Activated naive CD4-positive, alpha-beta T cell treated with anti-CD3 and anti-CD28 coated beads, Interleukin-2, amount 50 U/mL, for 24 hours (primary cell): ENCODE results near the gene ICAM5.
A peak's percentile ranks its signal among the peaks of the same experiment; 100 is the strongest.
"Not testable (repeated sequence)": the region's sequence is repeated elsewhere in the genome, so short reads cannot be mapped to it uniquely, and the experiment has no call there.

Experiments used
- H3K27ac Mint-ChIP-seq: one replicate; pipeline ENCODE4 v1.8.0; 2021; ENCODE audit warnings: mild to moderate bottlenecking, mixed read lengths
- H3K27me3 Mint-ChIP-seq: one replicate; pipeline ENCODE4 v1.8.0; 2021; ENCODE audit warnings: mixed read lengths
- H3K36me3 Mint-ChIP-seq: one replicate; pipeline ENCODE4 v1.8.0; 2021; ENCODE audit warnings: mixed read lengths
- H3K4me1 Mint-ChIP-seq: one replicate; pipeline ENCODE4 v1.8.0; 2021; ENCODE audit warnings: mixed read lengths
- H3K4me3 Mint-ChIP-seq: one replicate; pipeline ENCODE4 v1.8.0; 2021; ENCODE audit warnings: mild to moderate bottlenecking, mixed read lengths
- H3K9me3 Mint-ChIP-seq: one replicate; pipeline ENCODE4 v1.8.0; 2021; ENCODE audit warnings: mixed read lengths

ICAM5 gene

DNA sequence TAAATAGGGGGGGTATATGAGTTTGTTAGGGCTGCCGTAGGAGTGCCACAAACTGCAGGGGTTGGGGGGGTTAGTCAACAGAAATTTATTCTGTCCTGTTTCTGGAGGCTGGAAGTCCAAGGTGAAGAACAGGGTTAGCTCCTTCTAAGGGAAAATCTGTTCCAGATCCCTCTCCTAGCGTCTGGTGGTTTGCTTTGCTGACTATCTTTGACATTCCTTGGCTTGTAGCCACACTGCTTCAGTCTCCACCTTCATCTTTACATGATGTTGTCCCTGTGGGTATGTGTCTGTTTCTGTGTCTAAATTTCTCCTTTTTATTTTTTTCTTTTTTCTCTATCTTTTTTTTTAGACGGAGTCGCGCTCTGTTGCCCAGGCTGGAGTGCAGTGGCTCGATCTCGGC is 27.0 kb upstream of the ICAM5 start:
- Mint-ChIP-seq H3K36me3 (no peaks in the 10 kb centered on the region), H3K27me3 (no peaks in the 10 kb centered on the region), H3K4me1 (peaks cover 12% of the 10 kb centered on the region), H3K4me3 (no peak overlapping the region), H3K27ac (no peak overlapping the region), H3K9me3 (no peaks in the 10 kb centered on the region)

DNA sequence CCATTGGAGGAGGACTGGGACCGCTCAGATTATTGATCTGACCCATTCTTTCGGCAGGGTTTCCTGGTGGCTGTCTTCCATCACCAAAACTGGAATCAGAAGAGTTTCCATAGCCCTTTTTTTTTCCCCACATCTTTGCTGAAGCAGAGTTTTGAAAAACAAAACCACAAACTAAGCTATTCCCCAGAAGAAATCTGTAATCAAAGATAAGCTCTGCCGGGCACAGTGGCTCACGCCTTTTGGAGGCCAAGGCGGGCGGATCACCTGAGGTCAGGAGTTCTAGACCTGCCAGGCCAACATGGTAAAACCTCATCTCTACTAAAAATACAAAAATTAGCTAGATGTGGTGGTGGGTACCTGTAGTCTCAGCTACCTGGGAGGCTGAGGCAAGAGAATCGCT is 23.0 kb upstream of the ICAM5 start:
- Mint-ChIP-seq H3K27ac (peak overlapping the region; percentile 60), H3K4me3 (no peak overlapping the region), H3K4me1 (peaks cover 10% of the 10 kb centered on the region), H3K9me3 (no peaks in the 10 kb centered on the region), H3K27me3 (no peaks in the 10 kb centered on the region), H3K36me3 (no peaks in the 10 kb centered on the region)

DNA sequence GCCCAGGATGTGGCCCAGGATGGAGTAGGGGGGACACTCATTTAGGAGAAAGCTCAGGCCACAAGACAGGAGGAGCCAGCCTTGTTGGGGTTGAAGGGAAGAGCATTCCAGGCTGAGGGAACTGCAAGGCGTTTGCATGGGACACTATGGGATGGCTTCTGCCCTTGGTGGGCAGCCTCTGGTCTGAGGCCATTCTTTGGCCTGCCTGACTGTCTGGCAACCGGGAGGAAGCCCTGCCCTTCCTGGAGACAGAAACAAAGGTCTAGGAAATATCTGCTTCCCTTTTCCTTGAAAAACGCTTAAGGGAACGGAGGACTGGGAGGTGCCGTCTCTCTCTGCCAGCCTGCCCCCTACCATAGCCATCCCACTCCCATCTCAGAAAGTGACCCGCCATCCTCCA is 21.7 kb upstream of the ICAM5 start:
- Mint-ChIP-seq H3K4me1 (peaks cover 14% of the 10 kb centered on the region), H3K4me3 (no peak overlapping the region), H3K27me3 (no peaks in the 10 kb centered on the region), H3K27ac (peak overlapping the region; percentile 38), H3K36me3 (no peaks in the 10 kb centered on the region), H3K9me3 (no peaks in the 10 kb centered on the region)

DNA sequence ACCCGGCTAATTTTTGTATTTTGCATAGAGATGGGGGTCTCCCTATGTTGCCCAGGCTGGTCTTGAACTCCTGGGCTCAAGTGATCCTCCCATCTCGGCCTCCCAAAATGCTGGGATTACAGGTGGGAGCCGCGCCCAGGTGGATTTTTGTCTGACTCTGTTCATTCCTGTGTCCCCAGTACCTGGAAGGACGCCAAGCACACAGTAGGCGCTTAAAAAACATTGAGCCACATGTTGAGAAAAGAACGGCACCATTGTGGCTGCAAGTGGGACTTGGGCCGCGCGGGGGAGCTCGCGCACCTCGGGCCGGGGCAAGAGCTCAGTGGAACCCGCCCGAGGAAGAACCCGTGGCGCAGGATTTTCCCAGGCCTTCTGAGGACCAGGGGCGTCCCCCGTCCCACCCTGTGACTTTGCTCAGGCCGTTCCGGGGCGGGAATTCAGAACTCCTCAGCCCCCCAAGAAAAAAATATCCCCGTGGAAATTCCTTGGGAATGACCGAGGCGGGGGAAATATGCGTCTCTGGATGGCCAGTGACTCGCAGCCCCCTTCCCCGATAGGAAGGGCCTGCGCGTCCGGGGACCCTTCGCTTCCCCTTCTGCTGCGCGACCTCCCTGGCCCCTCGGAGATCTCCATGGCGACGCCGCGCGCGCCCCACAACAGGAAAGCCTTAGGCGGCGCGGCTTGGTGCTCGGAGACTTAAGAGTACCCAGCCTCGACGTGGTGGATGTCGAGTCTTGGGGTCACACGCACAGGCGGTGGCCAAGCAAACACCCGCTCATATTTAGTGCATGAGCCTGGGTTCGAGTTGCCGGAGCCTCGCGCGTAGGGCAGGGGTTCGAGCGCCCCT is 20.2 kb upstream of the ICAM5 start:
- Mint-ChIP-seq H3K27me3 (no peaks in the 10 kb centered on the region), H3K4me1 (peaks cover 18% of the 10 kb centered on the region), H3K4me3 (peak overlapping the region; percentile 82), H3K27ac (peak overlapping the region; percentile 84), H3K9me3 (no peaks in the 10 kb centered on the region), H3K36me3 (no peaks in the 10 kb centered on the region)

DNA sequence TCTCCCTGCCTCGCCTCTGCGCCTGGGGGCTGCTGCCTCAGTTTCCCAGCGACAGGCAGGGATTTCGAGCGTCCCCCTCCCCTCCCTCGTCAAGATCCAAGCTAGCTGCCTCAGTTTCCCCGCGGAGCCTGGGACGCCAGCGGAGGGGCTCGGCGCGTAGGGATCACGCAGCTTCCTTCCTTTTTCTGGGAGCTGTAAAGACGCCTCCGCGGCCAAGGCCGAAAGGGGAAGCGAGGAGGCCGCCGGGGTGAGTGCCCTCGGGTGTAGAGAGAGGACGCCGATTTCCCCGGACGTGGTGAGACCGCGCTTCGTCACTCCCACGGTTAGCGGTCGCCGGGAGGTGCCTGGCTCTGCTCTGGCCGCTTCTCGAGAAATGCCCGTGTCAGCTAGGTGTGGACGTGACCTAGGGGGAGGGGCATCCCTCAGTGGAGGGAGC is 19.6 kb upstream of the ICAM5 start:
- Mint-ChIP-seq H3K36me3 (no peaks in the 10 kb centered on the region), H3K4me3 (peak overlapping the region; percentile 82), H3K9me3 (no peaks in the 10 kb centered on the region), H3K27me3 (no peaks in the 10 kb centered on the region), H3K27ac (peak overlapping the region; percentile 74), H3K4me1 (peaks cover 18% of the 10 kb centered on the region)

DNA sequence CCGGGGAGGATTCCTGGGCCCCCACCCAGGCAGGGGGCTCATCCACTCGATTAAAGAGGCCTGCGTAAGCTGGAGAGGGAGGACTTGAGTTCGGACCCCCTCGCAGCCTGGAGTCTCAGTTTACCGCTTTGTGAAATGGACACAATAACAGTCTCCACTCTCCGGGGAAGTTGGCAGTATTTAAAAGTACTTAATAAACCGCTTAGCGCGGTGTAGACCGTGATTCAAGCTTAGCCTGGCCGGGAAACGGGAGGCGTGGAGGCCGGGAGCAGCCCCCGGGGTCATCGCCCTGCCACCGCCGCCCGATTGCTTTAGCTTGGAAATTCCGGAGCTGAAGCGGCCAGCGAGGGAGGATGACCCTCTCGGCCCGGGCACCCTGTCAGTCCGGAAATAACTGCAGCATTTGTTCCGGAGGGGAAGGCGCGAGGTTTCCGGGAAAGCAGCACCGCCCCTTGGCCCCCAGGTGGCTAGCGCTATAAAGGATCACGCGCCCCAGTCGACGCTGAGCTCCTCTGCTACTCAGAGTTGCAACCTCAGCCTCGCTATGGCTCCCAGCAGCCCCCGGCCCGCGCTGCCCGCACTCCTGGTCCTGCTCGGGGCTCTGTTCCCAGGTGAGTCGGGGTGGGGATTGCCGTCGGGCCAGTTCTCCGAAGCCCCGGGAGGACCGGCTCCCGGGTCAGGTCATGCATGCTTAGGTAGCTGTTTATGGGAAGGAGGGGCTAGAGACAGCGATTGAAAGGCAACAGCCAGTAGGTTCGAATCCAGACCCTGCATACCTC is 18.9 kb upstream of the ICAM5 start, which contains the start of gene ICAM1:
ICAM1 (plus strand) TSS at position 505 of the 779 bp plus-strand sequence; CDS start at position 545, 40 bp downstream.
- Mint-ChIP-seq H3K27me3 (no peaks in the 10 kb centered on the region), H3K36me3 (no peaks in the 10 kb centered on the region), H3K4me1 (peaks cover 18% of the 10 kb centered on the region), H3K27ac (peak within 1 kb of the TSS; percentile 74), H3K4me3 (peak within 1 kb of the TSS; percentile 82), H3K9me3 (no peaks in the 10 kb centered on the region)

DNA sequence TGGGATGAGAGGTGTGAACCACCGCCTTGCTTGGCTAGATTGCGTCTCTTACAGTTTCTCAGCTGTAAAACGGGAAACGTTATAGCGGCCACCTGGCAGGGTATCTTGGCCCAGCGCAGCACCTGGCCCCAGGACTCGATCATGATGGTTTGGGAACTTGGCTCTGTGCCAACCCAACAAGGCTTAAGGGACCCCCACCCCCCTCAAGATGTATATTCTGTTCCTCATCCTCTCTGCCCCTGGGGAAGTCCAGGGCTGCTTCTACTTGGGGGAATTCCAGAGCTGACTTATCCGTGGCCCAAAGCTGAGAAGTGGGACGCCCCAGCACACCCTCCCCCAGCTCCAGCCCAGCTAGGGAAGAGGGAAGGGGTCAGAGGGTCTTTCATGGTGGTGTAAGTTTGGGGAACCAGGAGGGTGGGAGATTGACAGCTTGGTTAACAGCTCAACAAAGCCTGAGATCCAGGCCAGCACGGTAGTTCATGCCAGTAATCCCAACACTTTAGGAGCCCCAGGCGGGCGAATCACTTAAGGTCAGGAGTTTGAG is 18.1 kb upstream of the ICAM5 start:
- no peaks in the 10 kb centered on the region for H3K27me3 Mint-ChIP-seq
- H3K9me3 Mint-ChIP-seq, result no peaks in the 10 kb centered on the region
- peaks cover 18% of the 10 kb centered on the region for H3K4me1 Mint-ChIP-seq
- peak overlapping the region; percentile 35 for H3K27ac Mint-ChIP-seq
- H3K4me3 Mint-ChIP-seq, result peak overlapping the region; percentile 82
- H3K36me3 Mint-ChIP-seq, result no peaks in the 10 kb centered on the region

DNA sequence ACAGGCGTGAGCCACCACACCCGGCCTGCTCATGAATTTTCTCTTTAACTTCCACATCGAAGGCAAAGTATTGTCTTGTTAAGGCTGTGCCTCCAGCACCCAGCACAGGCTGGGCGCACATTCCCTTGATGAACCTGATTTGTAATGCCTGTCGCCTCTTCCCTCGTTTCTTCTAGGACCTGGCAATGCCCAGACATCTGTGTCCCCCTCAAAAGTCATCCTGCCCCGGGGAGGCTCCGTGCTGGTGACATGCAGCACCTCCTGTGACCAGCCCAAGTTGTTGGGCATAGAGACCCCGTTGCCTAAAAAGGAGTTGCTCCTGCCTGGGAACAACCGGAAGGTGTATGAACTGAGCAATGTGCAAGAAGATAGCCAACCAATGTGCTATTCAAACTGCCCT is 15.2 kb upstream of the ICAM5 start:
- Mint-ChIP-seq H3K36me3 (peaks cover 2% of the 10 kb centered on the region), H3K4me3 (no peak overlapping the region), H3K9me3 (no peaks in the 10 kb centered on the region), H3K27me3 (no peaks in the 10 kb centered on the region), H3K27ac (peak overlapping the region; percentile 75), H3K4me1 (peaks cover 16% of the 10 kb centered on the region)

DNA sequence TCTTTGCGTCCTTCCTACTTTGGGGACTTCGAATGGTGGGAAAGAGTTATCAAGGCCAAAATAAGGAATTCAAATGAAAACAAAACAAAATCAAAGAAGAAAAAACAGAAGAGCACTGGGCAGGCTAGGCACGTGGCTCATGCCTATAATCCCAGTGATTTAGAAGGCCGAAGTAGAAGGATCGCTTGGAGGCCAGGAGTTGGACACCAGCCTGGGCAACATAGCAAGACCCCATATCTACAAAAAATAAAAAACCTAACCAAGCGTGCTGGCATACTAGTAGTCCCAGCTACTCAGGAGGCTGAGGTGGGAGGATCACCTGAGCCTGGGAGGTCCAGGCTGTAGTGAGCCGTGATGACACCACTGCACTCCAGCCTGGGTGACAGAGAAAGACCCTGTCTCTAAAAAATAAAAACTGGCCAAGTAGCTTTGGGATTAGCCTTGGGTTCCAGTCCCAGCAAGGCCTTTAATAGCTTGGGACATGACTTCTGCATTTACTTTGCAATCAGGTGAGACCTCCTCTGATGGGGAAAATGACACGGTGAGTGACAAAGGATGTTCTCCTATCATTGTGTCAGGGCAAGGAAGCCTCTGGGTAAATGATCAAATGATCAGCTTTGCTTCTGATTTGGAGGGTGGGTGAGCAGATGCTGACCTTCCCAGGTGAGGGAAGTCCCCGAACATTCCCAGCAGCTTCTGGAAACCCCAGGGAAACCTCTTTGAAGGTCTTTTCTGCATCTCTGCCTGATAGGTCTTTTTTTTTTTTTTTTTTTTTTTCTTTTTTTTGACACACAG is 11.8 kb upstream of the ICAM5 start:
- H3K27me3 Mint-ChIP-seq, result no peaks in the 10 kb centered on the region
- H3K36me3 Mint-ChIP-seq, result peaks cover 7% of the 10 kb centered on the region
- no peaks in the 10 kb centered on the region for H3K9me3 Mint-ChIP-seq
- H3K4me3 Mint-ChIP-seq, result no peak overlapping the region
- peaks cover 9% of the 10 kb centered on the region for H3K4me1 Mint-ChIP-seq
- H3K27ac Mint-ChIP-seq, result no peak overlapping the region

DNA sequence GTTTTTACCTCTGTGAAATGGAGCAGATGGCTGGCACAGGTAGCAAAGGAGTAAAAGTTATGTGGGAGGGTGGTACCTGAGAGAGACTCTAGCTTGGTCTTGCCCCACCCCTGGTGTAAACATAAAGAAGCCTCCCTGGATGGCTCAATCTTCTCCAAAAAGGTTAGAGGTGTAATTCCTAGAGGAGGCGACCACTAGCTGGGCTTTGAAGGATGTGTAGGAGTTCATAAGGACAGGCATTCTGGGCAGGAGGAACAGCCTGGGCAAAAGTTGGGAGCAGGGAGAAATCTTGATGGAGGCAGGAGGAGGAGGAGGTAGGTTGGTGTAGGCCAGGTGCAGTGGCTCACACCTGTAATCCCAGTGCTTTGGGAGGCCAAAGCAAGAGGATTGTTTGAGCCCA is 10.8 kb upstream of the ICAM5 start:
- H3K4me3 Mint-ChIP-seq, result no peak overlapping the region
- H3K27ac Mint-ChIP-seq, result no peak overlapping the region
- no peaks in the 10 kb centered on the region for H3K9me3 Mint-ChIP-seq
- no peaks in the 10 kb centered on the region for H3K27me3 Mint-ChIP-seq
- H3K36me3 Mint-ChIP-seq, result peaks cover 7% of the 10 kb centered on the region
- peaks cover 8% of the 10 kb centered on the region for H3K4me1 Mint-ChIP-seq

DNA sequence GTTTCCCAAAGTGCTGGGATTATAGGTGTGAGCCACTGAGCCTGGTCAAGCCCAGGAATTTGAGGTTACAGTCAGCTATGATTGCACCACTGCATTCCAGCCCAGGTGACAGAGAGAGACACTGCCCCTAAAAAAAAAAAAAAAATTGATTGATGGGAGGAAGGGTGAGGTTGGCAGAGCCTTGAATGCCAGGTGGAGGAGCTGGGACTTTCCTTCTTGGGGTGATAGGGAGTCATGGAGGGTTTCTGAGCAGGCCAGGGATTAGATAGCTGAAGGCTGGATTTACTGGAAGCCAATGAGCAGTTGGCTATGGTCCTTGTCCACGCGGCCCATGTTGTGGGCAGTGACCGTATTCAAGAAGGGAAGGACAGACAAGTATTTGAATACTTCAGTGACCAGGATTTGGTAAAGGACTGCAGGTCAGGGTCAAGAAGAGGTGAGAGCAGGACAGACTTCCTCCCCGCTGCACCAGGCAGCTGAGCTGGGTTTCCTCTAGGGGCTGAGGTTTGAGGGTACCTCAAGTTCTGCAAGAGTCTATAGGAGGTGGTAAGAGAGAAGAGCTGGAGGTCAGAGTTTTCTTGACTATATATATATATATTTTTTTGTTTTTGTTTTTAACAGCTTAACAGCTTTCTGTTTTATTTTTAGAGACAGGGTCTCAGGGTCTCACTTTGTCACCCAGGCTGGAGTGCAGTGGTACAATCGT is 9.9 kb upstream of the ICAM5 start:
- Mint-ChIP-seq H3K27me3 (no peaks in the 10 kb centered on the region), H3K9me3 (no peaks in the 10 kb centered on the region), H3K4me3 (no peak overlapping the region), H3K27ac (no peak overlapping the region), H3K36me3 (peaks cover 8% of the 10 kb centered on the region), H3K4me1 (peaks cover 6% of the 10 kb centered on the region)

DNA sequence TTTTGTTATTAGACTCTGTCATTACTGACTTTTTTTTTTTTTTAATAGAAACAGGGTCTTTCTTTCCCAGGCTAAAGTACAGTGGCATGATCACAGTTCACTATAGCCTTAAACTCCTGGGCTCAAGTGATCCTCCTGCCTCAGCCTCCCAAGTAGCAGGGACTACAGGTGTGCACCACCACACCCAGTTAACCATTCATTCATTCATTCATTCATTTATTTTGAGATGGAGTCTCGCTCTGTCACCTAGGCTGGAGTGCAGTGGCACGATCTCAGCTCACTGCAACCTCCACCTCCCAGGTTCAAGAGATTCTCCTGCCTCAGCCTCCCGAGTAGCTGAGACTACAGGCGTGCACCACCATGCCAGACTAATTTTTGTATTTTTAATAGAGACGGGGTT is 7.7 kb upstream of the ICAM5 start:
- H3K4me3 Mint-ChIP-seq, H3K27me3 Mint-ChIP-seq, H3K27ac Mint-ChIP-seq, H3K9me3 Mint-ChIP-seq: not testable (repeated sequence)
- H3K4me1 Mint-ChIP-seq, result peaks cover 15% of the 10 kb centered on the region
- H3K36me3 Mint-ChIP-seq, result peaks cover 12% of the 10 kb centered on the region

DNA sequence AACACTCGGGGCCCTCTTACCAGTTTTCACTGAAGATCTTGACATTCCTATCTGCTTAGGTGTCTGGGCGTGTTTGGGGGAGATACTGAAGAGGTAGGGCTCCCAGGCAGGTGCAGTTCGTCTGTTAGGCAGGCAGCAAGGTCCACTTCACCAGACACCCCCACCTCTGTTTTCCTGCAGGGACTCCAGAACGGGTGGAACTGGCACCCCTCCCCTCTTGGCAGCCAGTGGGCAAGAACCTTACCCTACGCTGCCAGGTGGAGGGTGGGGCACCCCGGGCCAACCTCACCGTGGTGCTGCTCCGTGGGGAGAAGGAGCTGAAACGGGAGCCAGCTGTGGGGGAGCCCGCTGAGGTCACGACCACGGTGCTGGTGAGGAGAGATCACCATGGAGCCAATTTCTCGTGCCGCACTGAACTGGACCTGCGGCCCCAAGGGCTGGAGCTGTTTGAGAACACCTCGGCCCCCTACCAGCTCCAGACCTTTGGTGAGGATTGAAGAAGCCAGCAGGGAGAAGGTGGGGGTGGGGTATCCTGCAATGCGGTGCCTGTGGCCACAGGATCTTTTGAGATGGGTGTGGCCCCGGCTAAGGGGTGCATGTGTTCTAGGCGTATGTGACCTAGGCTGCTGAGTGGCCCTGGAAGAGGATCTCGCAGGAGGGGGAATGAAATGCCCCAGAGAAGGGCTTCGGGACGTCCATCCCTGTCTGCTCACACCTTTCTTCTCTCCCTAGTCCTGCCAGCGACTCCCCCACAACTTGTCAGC is 6.3 kb upstream of the ICAM5 start:
- no peak overlapping the region for H3K27ac Mint-ChIP-seq
- no peak overlapping the region for H3K4me3 Mint-ChIP-seq
- H3K4me1 Mint-ChIP-seq, result peaks cover 26% of the 10 kb centered on the region
- H3K27me3 Mint-ChIP-seq, result peaks cover 3% of the 10 kb centered on the region
- peaks cover 10% of the 10 kb centered on the region for H3K36me3 Mint-ChIP-seq
- no peaks in the 10 kb centered on the region for H3K9me3 Mint-ChIP-seq
